HEK293 (cell line): ENCODE data around the gene USP2.

Source experiments
- CTCF ChIA-PET: fragments of 350-600 bp; formaldehyde crosslinking; extraction: SDS; loops from one replicate; lab custom pipeline; 2021; ENCODE audit warnings: antibody characterized with exemption; lab: Yijun Ruan, JAX
- POLR2A ChIA-PET: fragments of 300-600 bp; formaldehyde crosslinking; extraction: SDS; loops from one replicate; lab custom pipeline; 2020; ENCODE audit warnings: antibody characterized with exemption, inconsistent platforms; lab: Yijun Ruan, JAX
- H3K27ac ChIP-seq: fragments of 200-500 bp; sonication (Bioruptor generic); 2 replicates; pipeline ENCODE4 v1.5.1; 2014; ENCODE audit warnings: low read depth, low read length, control low read depth, inconsistent platforms; ENCODE audit errors: extremely low read depth
- H3K36me3 ChIP-seq, 2 experiments: fragments of 200-500 bp in 1 of 2; sonication (Bioruptor generic) in 1 of 2; 1 replicate in 1 of 2; 2 replicates in 1 of 2; pipeline ENCODE4 v1.5.1; 2014 to 2017; ENCODE audit warnings: inconsistent platforms in 2 of 2, low read length in 2 of 2; ENCODE audit not compliant: control insufficient read depth in 2 of 2, insufficient read depth in 1 of 2
- H3K4me1 ChIP-seq: fragments of 200-500 bp; sonication (Bioruptor generic); 2 replicates; pipeline ENCODE4 v1.5.1; 2014; ENCODE audit warnings: mild to moderate bottlenecking, low read length, inconsistent platforms; ENCODE audit not compliant: control insufficient read depth, insufficient read depth
- H3K4me3 ChIP-seq: 2 replicates; pipeline ENCODE4 v1.5.1; 2011; ENCODE audit warnings: low read depth, mild to moderate bottlenecking, control low read depth, low read length, moderate library complexity
- H3K9me3 ChIP-seq: fragments of 200-500 bp; sonication (Bioruptor generic); 2 replicates; pipeline ENCODE4 v1.5.1; 2014; ENCODE audit warnings: low read depth, low read length, inconsistent platforms; ENCODE audit not compliant: control insufficient read depth, insufficient read depth
- INSM2 ChIP-seq: fragments of 450-650 bp; formaldehyde crosslinking; IDR thresholded peaks from 2 replicates; pipeline ENCODE4 v1.5.1; 2016; ENCODE audit warnings: missing biosample characterization, missing genetic modification characterization
- TCF7L2 ChIP-seq: IDR thresholded peaks from 2 replicates; pipeline ENCODE4 v1.6.1; 2011; ENCODE audit warnings: low read depth, mild to moderate bottlenecking, inconsistent platforms, low read length, moderate library complexity, borderline replicate concordance
- ZNF112 ChIP-seq: fragments of 450-650 bp; formaldehyde crosslinking; IDR thresholded peaks from 2 replicates; pipeline ENCODE4 v1.5.0; 2017; ENCODE audit warnings: missing biosample characterization, missing genetic modification characterization
- ZNF132 ChIP-seq: fragments of 450-650 bp; formaldehyde crosslinking; IDR thresholded peaks from 2 replicates; pipeline ENCODE4 v1.5.1; 2017; ENCODE audit warnings: missing biosample characterization, missing genetic modification characterization, borderline replicate concordance
- ZNF146 ChIP-seq: fragments of 450-650 bp; formaldehyde crosslinking; IDR thresholded peaks from 2 replicates; pipeline ENCODE4 v1.5.1; 2016; ENCODE audit warnings: missing biosample characterization, missing genetic modification characterization
- ZNF221 ChIP-seq: fragments of 450-650 bp; formaldehyde crosslinking; IDR thresholded peaks from 2 replicates; pipeline ENCODE4 v1.5.1; 2017; ENCODE audit warnings: missing biosample characterization, missing genetic modification characterization, borderline replicate concordance
- ZNF324 ChIP-seq: fragments of 450-650 bp; formaldehyde crosslinking; IDR thresholded peaks from 2 replicates; pipeline ENCODE4 v1.5.1; 2016; ENCODE audit warnings: missing biosample characterization, missing genetic modification characterization
- ZNF366 ChIP-seq: fragments of 450-650 bp; formaldehyde crosslinking; conservative IDR thresholded peaks from 2 replicates; pipeline ENCODE4 v1.5.1; 2016; ENCODE audit warnings: missing biosample characterization, missing genetic modification characterization
- ZNF394 ChIP-seq: fragments of 450-650 bp; formaldehyde crosslinking; IDR thresholded peaks from 2 replicates; pipeline ENCODE4 v1.5.1; 2016; ENCODE audit warnings: missing biosample characterization, missing genetic modification characterization, mild to moderate bottlenecking, moderate library complexity, borderline replicate concordance
- ZNF398 ChIP-seq: fragments of 450-650 bp; formaldehyde crosslinking; IDR thresholded peaks from 2 replicates; pipeline ENCODE4 v1.5.1; 2017; ENCODE audit warnings: missing biosample characterization, missing genetic modification characterization
- ZNF513 ChIP-seq: fragments of 450-650 bp; IDR thresholded peaks from 2 replicates; pipeline ENCODE4 v1.5.1; 2018; ENCODE audit warnings: missing biosample characterization, missing genetic modification characterization
- ZNF548 ChIP-seq: fragments of 450-650 bp; formaldehyde crosslinking; IDR thresholded peaks from 2 replicates; pipeline ENCODE4 v1.5.1; 2016; ENCODE audit warnings: missing biosample characterization, missing genetic modification characterization
- ZNF645 ChIP-seq: fragments of 450-650 bp; formaldehyde crosslinking; IDR thresholded peaks from 2 replicates; pipeline ENCODE4; 2016; ENCODE audit warnings: missing biosample characterization, missing genetic modification characterization
- ZNF658 ChIP-seq: fragments of 450-650 bp; formaldehyde crosslinking; IDR thresholded peaks from 2 replicates; pipeline ENCODE4; 2016; ENCODE audit warnings: missing biosample characterization, missing genetic modification characterization
- ZNF785 ChIP-seq: fragments of 450-650 bp; formaldehyde crosslinking; IDR thresholded peaks from 2 replicates; pipeline ENCODE4 v1.5.1; 2016; ENCODE audit warnings: missing biosample characterization, missing genetic modification characterization
- ZNF791 ChIP-seq: fragments of 450-650 bp; formaldehyde crosslinking; IDR thresholded peaks from 2 replicates; pipeline ENCODE4 v1.5.1; 2016; ENCODE audit warnings: missing biosample characterization, missing genetic modification characterization
- ZSCAN16 ChIP-seq: fragments of 450-650 bp; formaldehyde crosslinking; IDR thresholded peaks from 2 replicates; pipeline ENCODE4 v1.5.1; 2016; ENCODE audit warnings: missing biosample characterization, missing genetic modification characterization

USP2 gene

GRCh38 chr11:119361056-119361787 lies 20.3 kb downstream of the USP2 start (continued):
- TF ChIP-seq ZNF513, result no peak
- no peak for TF ChIP-seq ZNF791 (tag by site-specific recombination)
- TF ChIP-seq ZNF221, result no peak
- TF ChIP-seq ZNF324, result no peak
- no peak for TF ChIP-seq ZNF548 (tag by site-specific recombination)
- no peak for TF ChIP-seq ZNF658
- TF ChIP-seq ZNF398 (tag by site-specific recombination), result peak; percentile 76
- TF ChIP-seq ZNF366 (tag by site-specific recombination), result peak; percentile 62

- Histone ChIP-seq H3K27ac (no peak overlapping the region), H3K4me3 (no peak overlapping the region), H3K36me3 (peaks cover 0 to 44% of the 10 kb centered on the region in 2 experiments; a peak in 1 of 3 replicates), H3K4me1 (peaks cover 9% of the 10 kb centered on the region), H3K9me3 (no peaks in the 10 kb centered on the region)
- TF ChIP-seq ZNF645, result no peak
- no peak for TF ChIP-seq ZSCAN16 (tag by site-specific recombination)
- TF ChIP-seq INSM2, result no peak
- no peak for TF ChIP-seq ZNF132 (tag by site-specific recombination)
- TF ChIP-seq TCF7L2, result no peak
- CTCF ChIA-PET, result interaction anchor here (0.6 to 1.6 kb wide), 5 partner anchors 19 to 449 kb away, joined by 3 to 10 read pairs (median 5); no protein-coding TSS in a partner anchor
- POLR2A ChIA-PET, result interaction anchor here (0.7 kb wide), 2 partner anchors 19 to 59 kb away, joined by 3 read pairs; no protein-coding TSS in a partner anchor
Observed at GRCh38 chr11:119359365-119360214, 21.9 kb downstream of the USP2 start.

- no peak for TF ChIP-seq ZNF146 (tag by site-specific recombination)
- TF ChIP-seq ZNF785 (tag by site-specific recombination), result no peak
- TF ChIP-seq ZNF112 (tag by site-specific recombination), result no peak
- no peak for TF ChIP-seq ZNF394 (tag by site-specific recombination)
- Histone ChIP-seq H3K9me3 (no peaks in the 10 kb centered on the region), H3K36me3 (peaks cover 0 to 44% of the 10 kb centered on the region in 2 experiments; a peak in 1 of 3 replicates), H3K27ac (no peak overlapping the region), H3K4me1 (peaks cover 5% of the 10 kb centered on the region), H3K4me3 (no peak overlapping the region)
- CTCF ChIA-PET, result interaction anchor here (1.0 to 3.3 kb wide), 6 partner anchors 12 to 20 kb away, joined by 3 to 35 read pairs (median 6); partner anchors contain the start of gene C1QTNF5
- POLR2A ChIA-PET, result interaction anchor here (0.6 kb wide), 1 partner anchor 401 kb away, joined by 4 read pairs; no protein-coding TSS in a partner anchor
Observed at GRCh38 chr11:119357074-119357473, 24.4 kb downstream of the USP2 start.
